Adipocyte (in vitro differentiated cells): ENCODE measurements around the gene ANK2.

Experiments used
- DNase-seq: peaks from one replicate; pipeline ENCODE4 v3.0.0-alpha.2; 2015; ENCODE audit warnings: low read depth
- H3K27me3 ChIP-seq: replicated peaks from 2 replicates; pipeline ENCODE4 v1.7.0; 2013; ENCODE audit warnings: mild to moderate bottlenecking, low read length, moderate library complexity; ENCODE audit not compliant: control insufficient read depth, insufficient read depth
- H3K36me3 ChIP-seq: 2 replicates; pipeline ENCODE4 v1.7.0; 2013; ENCODE audit warnings: low read length, mild to moderate bottlenecking, moderate library complexity; ENCODE audit not compliant: control insufficient read depth, insufficient read depth, severe bottlenecking
- H3K4me1 ChIP-seq: 2 replicates; pipeline ENCODE4 v1.7.0; 2013; ENCODE audit warnings: mild to moderate bottlenecking, low read length, moderate library complexity; ENCODE audit not compliant: control insufficient read depth, insufficient read depth
- H3K4me3 ChIP-seq: 2 replicates; pipeline ENCODE4 v1.7.0; 2013; ENCODE audit warnings: mild to moderate bottlenecking, low read length, moderate library complexity
- H3K9ac ChIP-seq: 2 replicates; pipeline ENCODE4 v1.7.0; 2013; ENCODE audit warnings: mild to moderate bottlenecking, low read length, moderate library complexity
- H3K9me3 ChIP-seq: 2 replicates; pipeline ENCODE4 v1.7.0; 2013; ENCODE audit warnings: mild to moderate bottlenecking, low read length, moderate library complexity; ENCODE audit not compliant: control insufficient read depth

Gene ANK2

DNA sequence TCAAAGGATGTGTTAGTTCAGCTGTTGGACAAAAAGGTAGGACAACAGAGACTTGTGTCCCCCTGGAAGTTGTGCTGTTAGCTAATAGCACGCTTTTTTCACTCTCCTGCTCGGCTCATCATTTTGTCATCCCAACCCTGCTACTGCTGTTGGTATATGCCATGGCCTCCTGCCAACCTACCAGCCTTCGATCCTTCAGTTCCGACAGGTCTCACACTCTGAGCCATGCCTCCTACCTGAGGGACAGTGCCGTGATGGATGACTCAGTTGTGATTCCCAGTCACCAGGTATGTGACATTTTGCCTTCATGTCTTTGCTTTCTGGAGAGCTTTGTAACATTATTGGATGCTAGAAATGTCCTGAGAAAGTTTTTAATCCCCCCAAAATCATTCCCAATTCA lies 268.1 kb downstream of the ANK2 start:
- no peak for DNase-seq
- H3K27me3 ChIP-seq, result no peaks in the 10 kb centered on the region
- peaks cover 61% of the 10 kb centered on the region for H3K36me3 ChIP-seq

DNA sequence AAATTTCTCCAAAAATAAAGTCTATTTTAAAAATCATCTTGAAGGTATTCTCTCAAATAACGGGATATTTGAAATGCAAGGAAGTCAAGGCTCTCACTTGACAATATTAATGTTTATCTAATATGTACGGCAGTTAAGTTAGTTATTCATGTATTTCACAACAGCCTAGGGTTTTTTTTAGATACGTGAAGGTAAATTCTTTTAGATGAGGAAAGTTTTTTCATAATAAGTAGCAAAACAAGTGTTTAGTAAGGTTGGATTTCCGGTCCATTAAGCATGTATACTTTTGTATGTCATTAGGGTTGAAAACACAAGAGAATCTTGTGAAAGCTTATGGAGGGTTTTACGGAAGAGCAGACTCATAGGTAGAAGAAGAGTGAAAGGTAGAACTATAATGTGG lies 273.3 kb downstream of the ANK2 start:
- peaks cover 60% of the 10 kb centered on the region for H3K36me3 ChIP-seq
- no peak overlapping the region for H3K9ac ChIP-seq
- H3K4me1 ChIP-seq, result peaks cover 9% of the 10 kb centered on the region
- DNase-seq, result no peak
- no peaks in the 10 kb centered on the region for H3K27me3 ChIP-seq
- H3K9me3 ChIP-seq, result no peaks in the 10 kb centered on the region
- H3K4me3 ChIP-seq, result no peak overlapping the region

More for the DNA sequence above, 268.1 kb downstream of the ANK2 start:
- H3K4me1 ChIP-seq, result peaks cover 15% of the 10 kb centered on the region
- H3K9me3 ChIP-seq, result no peaks in the 10 kb centered on the region
- peak overlapping the region; percentile 56 for H3K9ac ChIP-seq
- peak overlapping the region; percentile 66 for H3K4me3 ChIP-seq

DNA sequence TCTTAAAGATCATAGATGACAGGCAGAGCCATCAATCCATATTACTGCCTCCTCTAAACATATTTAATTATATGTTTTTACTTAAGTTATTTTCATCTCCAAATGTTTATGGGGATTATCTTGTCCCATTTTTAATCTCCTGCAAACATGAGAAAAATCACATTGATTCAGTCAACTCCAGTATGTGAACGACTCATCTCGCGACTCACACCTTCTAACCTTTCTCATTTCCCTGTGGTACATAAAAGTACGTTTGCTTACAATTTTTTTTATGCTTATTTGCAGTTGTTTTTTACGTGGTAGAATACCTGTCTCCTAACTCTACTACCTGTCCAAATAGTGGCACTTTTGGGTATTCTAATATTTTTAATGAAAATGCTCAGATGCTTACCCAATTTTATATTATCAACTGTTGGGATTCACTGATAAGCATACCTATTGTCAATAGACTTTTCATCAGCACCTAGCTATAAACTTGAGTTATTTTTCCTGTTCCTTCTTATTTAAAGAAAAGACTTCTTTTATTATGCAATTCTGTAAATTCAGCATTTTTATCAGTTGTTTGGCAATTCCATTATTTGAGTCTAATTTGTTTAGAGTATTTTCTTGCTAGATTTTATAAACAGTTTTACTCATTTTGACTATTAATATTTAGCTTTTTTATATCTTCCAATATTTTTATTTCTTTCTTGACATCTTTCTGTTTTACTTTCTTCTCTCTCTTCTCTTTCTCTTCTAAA lies 276.6 kb downstream of the ANK2 start:
- Histone ChIP-seq H3K9ac (no peak overlapping the region), H3K4me1 (peaks cover 11% of the 10 kb centered on the region), H3K27me3 (no peaks in the 10 kb centered on the region), H3K36me3 (peaks cover 57% of the 10 kb centered on the region), H3K4me3 (no peak overlapping the region), H3K9me3 (no peaks in the 10 kb centered on the region)
- DNase-seq, result no peak

DNA sequence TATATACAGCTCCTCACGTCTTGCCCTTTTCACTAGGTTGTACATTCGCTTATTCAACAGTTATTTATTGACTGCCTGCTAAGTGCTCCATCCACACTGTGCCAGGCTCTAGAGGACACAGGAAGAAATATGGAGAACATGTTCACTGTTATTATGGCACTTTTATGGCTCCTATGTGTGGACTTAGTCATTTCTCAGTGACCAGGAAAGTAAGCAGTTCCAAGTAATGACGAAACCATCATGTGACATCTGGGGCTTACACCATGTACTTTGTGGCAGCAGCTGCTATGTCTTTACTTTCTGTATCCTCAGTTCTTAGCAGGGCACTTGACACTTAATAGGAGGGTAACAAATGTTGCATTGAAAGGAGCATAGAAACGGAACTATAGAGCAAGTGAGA lies 278.0 kb downstream of the ANK2 start:
- Histone ChIP-seq H3K9ac (no peak overlapping the region), H3K27me3 (no peaks in the 10 kb centered on the region), H3K9me3 (no peaks in the 10 kb centered on the region), H3K4me3 (no peak overlapping the region), H3K36me3 (peaks cover 64% of the 10 kb centered on the region), H3K4me1 (peaks cover 11% of the 10 kb centered on the region)
- no peak for DNase-seq

DNA sequence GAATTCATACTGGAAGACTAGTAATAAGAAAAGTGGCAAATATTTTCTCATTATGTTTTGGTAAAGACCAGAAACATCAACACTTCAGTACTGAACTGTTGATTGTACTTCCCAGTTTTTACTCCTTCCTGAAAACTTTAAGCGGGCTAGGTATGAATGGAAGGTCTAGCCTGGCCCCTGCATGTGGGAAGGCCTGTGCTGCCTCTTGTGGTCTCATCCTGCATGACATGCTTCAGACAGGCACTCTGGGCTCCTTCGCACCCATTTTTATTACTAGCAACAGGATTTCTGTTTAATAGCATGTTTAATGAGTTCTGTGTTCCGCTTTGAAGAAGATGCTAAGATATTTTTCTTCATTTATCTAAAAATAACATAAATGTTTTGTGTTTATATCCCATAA lies 279.1 kb downstream of the ANK2 start:
- Histone ChIP-seq H3K9me3 (no peaks in the 10 kb centered on the region), H3K4me1 (peaks cover 11% of the 10 kb centered on the region), H3K9ac (no peak overlapping the region), H3K36me3 (peaks cover 66% of the 10 kb centered on the region), H3K27me3 (no peaks in the 10 kb centered on the region), H3K4me3 (no peak overlapping the region)
- no peak for DNase-seq

DNA sequence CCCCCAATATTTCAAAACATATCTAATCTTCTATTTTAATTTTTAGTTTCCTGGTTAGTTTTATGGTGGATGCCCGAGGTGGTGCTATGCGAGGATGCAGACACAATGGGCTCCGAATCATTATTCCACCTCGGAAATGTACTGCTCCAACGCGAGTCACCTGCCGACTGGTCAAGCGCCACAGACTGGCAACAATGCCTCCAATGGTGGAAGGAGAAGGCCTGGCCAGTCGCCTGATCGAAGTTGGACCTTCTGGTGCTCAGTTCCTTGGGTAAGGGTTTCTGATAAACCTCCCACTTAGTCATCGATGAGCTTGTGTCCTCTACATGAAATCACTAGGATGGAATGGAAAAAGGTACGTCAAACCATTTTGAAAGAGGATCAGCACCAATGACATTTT lies 280.7 kb downstream of the ANK2 start:
- Histone ChIP-seq H3K36me3 (peaks cover 68% of the 10 kb centered on the region), H3K9ac (no peak overlapping the region), H3K27me3 (no peaks in the 10 kb centered on the region), H3K4me3 (no peak overlapping the region), H3K9me3 (no peaks in the 10 kb centered on the region), H3K4me1 (peaks cover 11% of the 10 kb centered on the region)
- no peak for DNase-seq

DNA sequence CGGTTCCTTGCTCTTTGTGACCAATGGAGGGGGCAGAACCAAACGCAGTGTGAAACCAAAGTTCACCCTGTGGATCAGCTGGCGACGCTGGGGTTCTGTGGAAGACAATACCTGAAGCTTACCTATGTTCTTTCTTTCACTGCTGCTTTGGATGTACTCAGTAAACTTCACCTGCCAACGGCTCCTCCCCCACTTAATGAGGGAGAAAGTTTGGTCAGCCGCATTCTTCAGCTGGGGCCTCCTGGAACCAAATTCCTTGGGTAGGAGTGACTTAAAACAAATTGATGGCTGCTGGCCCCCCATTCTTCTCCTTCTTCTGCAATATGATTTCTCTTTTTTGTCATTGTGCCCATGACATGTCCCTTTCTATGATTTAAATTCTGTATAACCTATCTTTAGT lies 282.4 kb downstream of the ANK2 start:
- Histone ChIP-seq H3K4me3 (no peak overlapping the region), H3K36me3 (peaks cover 79% of the 10 kb centered on the region), H3K9me3 (no peaks in the 10 kb centered on the region), H3K27me3 (no peaks in the 10 kb centered on the region), H3K4me1 (peaks cover 11% of the 10 kb centered on the region), H3K9ac (no peak overlapping the region)
- no peak for DNase-seq

DNA sequence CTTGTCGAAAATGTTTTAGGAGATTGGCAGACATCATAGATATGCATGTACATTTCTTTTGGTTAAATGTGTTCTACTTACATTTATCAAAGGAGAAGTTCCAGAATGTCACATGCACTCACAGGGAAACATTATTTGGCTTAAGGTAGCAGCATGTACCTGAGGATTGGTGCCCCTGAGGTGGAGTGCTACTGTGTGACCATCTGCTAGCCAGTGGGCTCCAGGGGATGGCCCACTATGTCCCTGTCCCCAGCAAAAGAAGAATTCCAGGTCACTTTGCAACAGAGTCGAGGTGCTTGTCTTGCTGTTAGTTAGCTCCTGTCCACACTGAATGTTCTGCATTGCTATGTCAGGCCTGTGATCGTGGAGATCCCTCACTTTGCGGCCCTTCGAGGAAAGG lies 283.2 kb downstream of the ANK2 start:
- H3K4me3 ChIP-seq, result no peak overlapping the region
- H3K9ac ChIP-seq, result no peak overlapping the region
- no peak for DNase-seq
- peaks cover 88% of the 10 kb centered on the region for H3K36me3 ChIP-seq
- peaks cover 4% of the 10 kb centered on the region for H3K4me1 ChIP-seq
- H3K9me3 ChIP-seq, result no peaks in the 10 kb centered on the region
- H3K27me3 ChIP-seq, result no peaks in the 10 kb centered on the region

DNA sequence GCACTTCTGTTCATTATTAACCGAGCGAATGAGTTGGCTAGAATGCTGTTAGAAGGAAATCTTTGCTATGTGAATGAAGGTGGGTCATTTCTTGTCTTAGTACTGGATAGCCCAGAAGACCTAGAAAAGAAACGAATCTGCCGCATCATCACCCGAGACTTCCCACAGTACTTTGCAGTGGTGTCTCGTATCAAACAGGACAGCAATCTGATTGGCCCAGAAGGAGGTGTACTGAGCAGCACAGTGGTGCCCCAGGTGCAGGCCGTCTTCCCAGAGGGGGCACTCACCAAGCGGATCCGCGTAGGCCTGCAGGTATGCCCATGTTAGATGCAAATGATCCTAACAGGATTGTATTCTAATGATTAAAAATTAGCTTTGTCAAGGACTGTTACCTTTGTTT lies 286.3 kb downstream of the ANK2 start:
- H3K27me3 ChIP-seq, result no peaks in the 10 kb centered on the region
- no peak overlapping the region for H3K4me3 ChIP-seq
- no peaks in the 10 kb centered on the region for H3K9me3 ChIP-seq
- DNase-seq, result no peak
- peaks cover 83% of the 10 kb centered on the region for H3K36me3 ChIP-seq
- H3K4me1 ChIP-seq, result no peaks in the 10 kb centered on the region
- no peak overlapping the region for H3K9ac ChIP-seq

DNA sequence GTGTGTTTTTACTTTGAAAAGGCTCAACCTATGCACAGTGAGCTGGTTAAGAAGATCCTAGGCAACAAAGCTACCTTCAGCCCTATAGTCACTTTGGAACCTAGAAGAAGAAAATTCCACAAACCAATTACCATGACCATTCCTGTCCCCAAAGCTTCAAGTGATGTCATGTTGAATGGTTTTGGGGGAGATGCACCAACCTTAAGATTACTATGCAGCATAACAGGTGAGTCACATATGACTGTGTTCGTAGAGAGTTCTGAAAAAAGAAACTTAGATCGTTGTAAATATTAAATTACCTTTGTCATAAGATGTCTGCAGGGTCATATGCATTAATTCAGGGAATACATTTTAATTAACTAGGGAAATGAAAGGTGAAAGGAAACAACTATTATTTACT lies 287.1 kb downstream of the ANK2 start:
- no peak overlapping the region for H3K9ac ChIP-seq
- H3K4me3 ChIP-seq, result no peak overlapping the region
- DNase-seq, result no peak
- H3K9me3 ChIP-seq, result no peaks in the 10 kb centered on the region
- H3K4me1 ChIP-seq, result no peaks in the 10 kb centered on the region
- no peaks in the 10 kb centered on the region for H3K27me3 ChIP-seq
- H3K36me3 ChIP-seq, result peaks cover 83% of the 10 kb centered on the region

DNA sequence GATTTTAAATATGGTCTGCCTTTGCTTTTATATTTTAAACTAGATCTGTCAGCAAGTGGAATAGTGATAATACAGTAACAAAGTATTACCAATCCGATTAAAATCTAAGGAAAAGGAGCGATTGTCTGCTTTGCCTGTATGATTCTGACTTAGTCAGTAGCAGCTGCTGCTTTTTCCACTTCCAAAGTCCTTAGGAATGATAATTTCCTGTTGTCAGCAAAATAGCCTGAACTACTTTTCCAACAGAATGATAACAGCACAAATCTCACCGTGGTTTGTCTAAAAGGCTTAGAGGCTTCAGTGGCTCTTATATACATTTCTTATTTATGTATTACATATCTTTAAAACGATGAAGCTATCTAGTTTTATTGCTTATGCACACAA lies 290.0 kb downstream of the ANK2 start:
- Histone ChIP-seq H3K4me1 (no peaks in the 10 kb centered on the region), H3K36me3 (peaks cover 84% of the 10 kb centered on the region), H3K9me3 (no peaks in the 10 kb centered on the region), H3K27me3 (no peaks in the 10 kb centered on the region), H3K9ac (no peak overlapping the region), H3K4me3 (no peak overlapping the region)
- no peak for DNase-seq

DNA sequence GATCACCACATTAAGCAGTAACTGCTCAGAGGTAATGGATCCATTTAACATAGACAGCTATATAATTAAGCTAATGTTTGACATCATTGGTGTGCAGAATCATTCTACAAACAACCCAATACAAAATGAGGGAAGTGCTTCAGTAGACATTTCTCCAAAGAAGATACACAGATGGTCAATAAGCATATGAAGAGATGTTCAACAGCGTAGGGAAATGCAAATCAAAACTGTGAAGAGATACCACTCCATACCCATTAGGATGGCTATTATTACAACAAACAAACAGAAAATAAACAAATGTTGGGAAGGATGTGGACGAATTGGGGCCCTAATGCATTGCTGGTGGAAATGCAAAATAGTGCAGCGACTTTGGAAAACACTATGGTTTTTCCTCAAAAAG lies 294.6 kb downstream of the ANK2 start:
- no peaks in the 10 kb centered on the region for H3K9me3 ChIP-seq
- DNase-seq, result no peak
- no peak overlapping the region for H3K4me3 ChIP-seq
- no peaks in the 10 kb centered on the region for H3K27me3 ChIP-seq
- peaks cover 96% of the 10 kb centered on the region for H3K36me3 ChIP-seq
- no peak overlapping the region for H3K9ac ChIP-seq
- H3K4me1 ChIP-seq, result no peaks in the 10 kb centered on the region
